SH-SY5Y (cell line): ENCODE data around the gene CZIB.

ENCODE experiments used
- GATA2 ChIP-seq: IDR thresholded peaks from 2 replicates; pipeline ENCODE4 v1.6.1; 2011; ENCODE audit warnings: mild to moderate bottlenecking, low read depth, low read length
- GATA3 ChIP-seq: IDR thresholded peaks from 2 replicates; pipeline ENCODE4 v1.6.1; 2011; ENCODE audit warnings: low read depth, mild to moderate bottlenecking, low read length, moderate library complexity

DNA sequence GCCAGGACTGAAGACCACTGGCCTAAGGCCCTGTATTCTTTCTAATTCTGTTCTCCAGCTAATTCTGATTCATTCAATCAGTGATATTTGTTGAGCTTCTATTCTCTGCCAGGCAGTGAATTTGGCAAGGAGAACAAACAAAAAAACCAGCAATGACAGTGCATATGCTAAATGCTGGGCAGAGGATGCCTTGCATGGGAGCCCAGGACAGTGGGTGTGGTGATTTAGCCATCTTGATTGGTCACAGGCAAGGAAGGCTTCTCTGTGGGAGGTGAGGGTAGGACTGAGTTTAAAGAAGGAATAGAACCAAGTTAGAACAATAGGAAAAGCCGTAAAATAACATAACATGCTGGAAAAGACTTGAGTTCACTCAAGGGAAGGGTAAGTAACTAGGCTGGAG, 33.0 kb downstream of the CZIB start:
- TF ChIP-seq GATA3 (no peak), GATA2 (no peak)
